Endothelial cell of umbilical vein (primary cell): ENCODE results near the gene NRAS. TPM values are rescaled to one million over a fixed set of nuclear protein-coding genes. Genes with fewer than 3 reads are reported as not detected.

Experiments
- BruUV-seq: library from RNA; stranded (reverse); fragments of 400-500 nt; replicated peaks from 2 replicates; lab custom pipeline; 2021; lab: Mats Ljungman, UMichigan
- CTCF ChIA-PET: fragments of 300-600, 350-600 bp; sonication (Branson Sonifier 250); formaldehyde crosslinking; loops from one replicate; lab custom pipeline; 2021; ENCODE audit warnings: antibody characterized with exemption, inconsistent platforms; lab: Charles Lee
- POLR2A ChIA-PET: fragments of 300-600, 350-600 bp; sonication (Branson Sonifier 250); formaldehyde crosslinking; loops from one replicate; lab custom pipeline; 2021; ENCODE audit warnings: antibody characterized with exemption, inconsistent platforms; lab: Charles Lee
- DNase-seq: peaks from one replicate; pipeline ENCODE4 v3.0.0-alpha.2; 2011; ENCODE audit warnings: low read depth, low spot score
- FAIRE-seq: peaks from 2 replicates; lab custom pipeline; 2011; peaks lifted over from hg19 to GRCh38; lab: Jason Lieb, UNC
- H2AFZ ChIP-seq: 2 replicates; pipeline ENCODE4 v1.6.0; 2012; ENCODE audit warnings: low read depth, low read length, control low read depth, inconsistent platforms
- H3K27ac ChIP-seq: 2 replicates; pipeline ENCODE4 v1.5.1; 2011; ENCODE audit warnings: low read depth, mild to moderate bottlenecking, control low read depth, low read length, moderate library complexity; ENCODE audit not compliant: insufficient read depth
- H3K27me3 ChIP-seq, 2 experiments: 2 replicates each; pipeline versions ENCODE4 v1.6.0 to v1.6.1; 2011; ENCODE audit warnings: low read length in 2 of 2, mixed read lengths in 1 of 2; ENCODE audit not compliant: control insufficient read depth in 2 of 2, insufficient read depth in 2 of 2
- H3K36me3 ChIP-seq, 2 experiments: 2 replicates in 1 of 2; 3 replicates in 1 of 2; pipeline ENCODE4 v1.5.1; 2011; ENCODE audit warnings: low read length in 2 of 2, mild to moderate bottlenecking in 1 of 2, moderate library complexity in 1 of 2; ENCODE audit not compliant: control insufficient read depth in 2 of 2, insufficient read depth in 2 of 2; ENCODE audit errors: extremely low read depth in 1 of 2
- H3K4me1 ChIP-seq: 3 replicates; pipeline ENCODE4 v1.5.1; 2011; ENCODE audit warnings: mild to moderate bottlenecking, low read length; ENCODE audit not compliant: control insufficient read depth, insufficient read depth; ENCODE audit errors: extremely low read depth
- H3K4me2 ChIP-seq: 2 replicates; pipeline ENCODE4 v1.6.1; 2011; ENCODE audit warnings: low read length, control low read depth, mixed read lengths; ENCODE audit not compliant: insufficient read depth
- H3K4me3 ChIP-seq, 3 experiments: fragments of 200-600 bp in 1 of 3; sonication (generic), shearing (Covaris generic) in 1 of 3; replicated peaks in 1 of 3; 2 replicates each; pipeline ENCODE4 v1.5.1; 2011 to 2016; ENCODE audit warnings: control low read depth in 3 of 3, low read length in 3 of 3, mild to moderate bottlenecking in 2 of 3, inconsistent platforms in 1 of 3, low read depth in 1 of 3, moderate library complexity in 1 of 3; ENCODE audit not compliant: insufficient read depth in 1 of 3
- H3K79me2 ChIP-seq: 2 replicates; pipeline ENCODE4 v1.6.0; 2012; ENCODE audit warnings: low read length, inconsistent platforms; ENCODE audit not compliant: control insufficient read depth, insufficient read depth
- H3K9ac ChIP-seq: replicated peaks from 2 replicates; pipeline ENCODE3; 2011; ENCODE audit warnings: low read length, control low read depth; ENCODE audit not compliant: insufficient read depth; ENCODE audit errors: extremely low read depth
- H3K9me1 ChIP-seq: replicated peaks from 3 replicates; pipeline ENCODE4 v1.6.0; 2011; ENCODE audit warnings: mild to moderate bottlenecking, low read length; ENCODE audit not compliant: control insufficient read depth, insufficient read depth; ENCODE audit errors: extremely low read depth
- H3K9me3 ChIP-seq: replicated peaks from 2 replicates; pipeline ENCODE4 v1.5.1; 2012; ENCODE audit warnings: low read length, inconsistent platforms; ENCODE audit not compliant: control insufficient read depth, insufficient read depth
- H4K20me1 ChIP-seq: replicated peaks from 2 replicates; pipeline ENCODE3; 2011; ENCODE audit warnings: mild to moderate bottlenecking, low read length; ENCODE audit not compliant: control insufficient read depth, insufficient read depth; ENCODE audit errors: extremely low read depth
- CTCF ChIP-seq, 2 donors: IDR thresholded peaks; 1 replicate in 1 of 2; 2 replicates in 1 of 2; pipeline ENCODE4 v1.5.1; 2011; ENCODE audit warnings: low read length in 2 of 2, mild to moderate bottlenecking in 2 of 2, moderate library complexity in 2 of 2, control low read depth in 1 of 2, inconsistent platforms in 1 of 2, low read depth in 1 of 2; ENCODE audit not compliant: insufficient read depth in 1 of 2; ENCODE audit errors: extremely low read depth in 1 of 2
- EZH2 ChIP-seq: IDR thresholded peaks from 2 replicates; pipeline ENCODE4 v1.6.1; 2012; ENCODE audit warnings: borderline replicate concordance, low read depth, mild to moderate bottlenecking, moderate library complexity, low read length, inconsistent platforms; ENCODE audit not compliant: severe bottlenecking
- FOS ChIP-seq: IDR thresholded peaks from 2 replicates; pipeline ENCODE4 v1.6.1; 2011; ENCODE audit warnings: mild to moderate bottlenecking, low read length, moderate library complexity, borderline replicate concordance; ENCODE audit not compliant: insufficient read depth
- GATA2 ChIP-seq: IDR thresholded peaks from 2 replicates; pipeline ENCODE4 v1.7.0; 2011; ENCODE audit warnings: low read depth, mild to moderate bottlenecking, moderate library complexity, mixed read lengths, low read length; ENCODE audit not compliant: insufficient read length, insufficient read depth
- JUN ChIP-seq: IDR thresholded peaks from 2 replicates; pipeline ENCODE4 v1.6.1; 2011; ENCODE audit warnings: borderline replicate concordance, low read depth; ENCODE audit not compliant: insufficient read length, insufficient read depth
- MAX ChIP-seq: IDR thresholded peaks from 2 replicates; pipeline ENCODE4 v1.6.1; 2011; ENCODE audit not compliant: insufficient read depth, insufficient read length
- MYC ChIP-seq: IDR thresholded peaks from one replicate; pipeline ENCODE4 v1.6.1; 2011; ENCODE audit warnings: mild to moderate bottlenecking, low read depth, low read length
- POLR2A ChIP-seq: IDR thresholded peaks from 2 replicates; pipeline ENCODE4 v1.6.1; 2012; ENCODE audit warnings: low read depth, mild to moderate bottlenecking, control low read depth, low read length
- POLR2AphosphoS5 ChIP-seq: IDR thresholded peaks from 2 replicates; pipeline ENCODE4 v1.6.1; 2012; ENCODE audit warnings: low read depth, mild to moderate bottlenecking, control low read depth, low read length, moderate library complexity; ENCODE audit not compliant: insufficient read depth
- dilution Hi-C: fragments of 300-500 bp; cut with MboI; formaldehyde crosslinking; loops from one replicate; pipeline ENCODE4 v1.15.0; 2019; ENCODE audit warnings: low sequenced_read_pairs; ENCODE audit not compliant: extremely low pct_ligation_motif_present
- intact Hi-C: fragments of 100-400 bp; cut with micrococcal nuclease; formaldehyde crosslinking; loops from one replicate; pipeline ENCODE4 v1.10.0; 2022
- polyA plus RNA-seq, 4 experiments: library from polyadenylated mRNA; depleted of rRNA in 3 of 4; stranded (reverse) in 3 of 4; unstranded in 1 of 4; fragments of >200 nt; gene quantifications; 2 replicates each; pipeline versions ENCODE4 v1.2.1 to v1.2.3, GENCODE V29; 2011 to 2012; ENCODE audit warnings: missing spikeins in 1 of 4
- total RNA-seq: library from RNA; stranded (reverse); gene quantifications from 2 replicates; pipeline ENCODE4 v1.2.3, GENCODE V29; 2021

Gene NRAS
- total and polyA plus RNA-seq, 2 donors (not counting 3 experiments of a cell fraction or from before 2014, with no cell fraction given): 29.4 to 76.5 TPM

- POLR2A ChIA-PET: no interaction called here
- no peaks in the 10 kb centered on the region for H3K9me3 ChIP-seq
- intact Hi-C loops (no loop called here), dilution Hi-C loops (no loop called here)
- no peak for FAIRE-seq
- H3K4me1 ChIP-seq: no peaks in the 10 kb centered on the region
- CTCF ChIA-PET: no interaction called here
- DNase-seq: no peak
- no peak overlapping the region for H3K4me2 ChIP-seq
- H3K9ac ChIP-seq: no peak overlapping the region
- no peak overlapping the region for H3K4me3 ChIP-seq
- H2AFZ ChIP-seq: no peak overlapping the region
- H3K9me1 ChIP-seq: no peaks in the 10 kb centered on the region
- peaks cover 25 to 64% of the 10 kb centered on the region in 2 experiments for H3K36me3 ChIP-seq
- H3K27me3 ChIP-seq: no peaks in the 10 kb centered on the region
- no peak for TF ChIP-seq POLR2A
- TF ChIP-seq JUN: no peak
- no peak for TF ChIP-seq EZH2
- TF ChIP-seq MAX: no peak
- no peak for TF ChIP-seq GATA2
- no peak for TF ChIP-seq MYC
- no peak for TF ChIP-seq POLR2AphosphoS5
- no peak for TF ChIP-seq CTCF (IDR thresholded peaks at IDR 0.05; ENCODE audit: extremely low read depth in 1 of 2, insufficient read depth in 1 of 2, low read depth in 1 of 2, low read length in 2 of 2)
- TF ChIP-seq FOS: no peak
- BruUV-seq: no TSS peak
- H3K27ac ChIP-seq: no peak overlapping the region
- peaks cover 7% of the 10 kb centered on the region for H4K20me1 ChIP-seq
- peaks cover 49% of the 10 kb centered on the region for H3K79me2 ChIP-seq
Observed at GRCh38 chr1:114735479-114735878, 18.9 kb upstream of the NRAS start.
